GM18517 (cell line): ENCODE data around the gene DNAH3.
"Not testable (repeated sequence)": the region's sequence is repeated elsewhere in the genome, so short reads cannot be mapped to it uniquely, and the experiment has no call there.

Source experiments
- ATAC-seq: cut with Tn5 transposase; IDR thresholded peaks from one replicate; pipeline ENCODE4 v1.9.1; 2021; ENCODE audit warnings: mild to moderate bottlenecking, moderate library complexity; ENCODE audit not compliant: unreplicated experiment

The DNAH3 gene, protein sequence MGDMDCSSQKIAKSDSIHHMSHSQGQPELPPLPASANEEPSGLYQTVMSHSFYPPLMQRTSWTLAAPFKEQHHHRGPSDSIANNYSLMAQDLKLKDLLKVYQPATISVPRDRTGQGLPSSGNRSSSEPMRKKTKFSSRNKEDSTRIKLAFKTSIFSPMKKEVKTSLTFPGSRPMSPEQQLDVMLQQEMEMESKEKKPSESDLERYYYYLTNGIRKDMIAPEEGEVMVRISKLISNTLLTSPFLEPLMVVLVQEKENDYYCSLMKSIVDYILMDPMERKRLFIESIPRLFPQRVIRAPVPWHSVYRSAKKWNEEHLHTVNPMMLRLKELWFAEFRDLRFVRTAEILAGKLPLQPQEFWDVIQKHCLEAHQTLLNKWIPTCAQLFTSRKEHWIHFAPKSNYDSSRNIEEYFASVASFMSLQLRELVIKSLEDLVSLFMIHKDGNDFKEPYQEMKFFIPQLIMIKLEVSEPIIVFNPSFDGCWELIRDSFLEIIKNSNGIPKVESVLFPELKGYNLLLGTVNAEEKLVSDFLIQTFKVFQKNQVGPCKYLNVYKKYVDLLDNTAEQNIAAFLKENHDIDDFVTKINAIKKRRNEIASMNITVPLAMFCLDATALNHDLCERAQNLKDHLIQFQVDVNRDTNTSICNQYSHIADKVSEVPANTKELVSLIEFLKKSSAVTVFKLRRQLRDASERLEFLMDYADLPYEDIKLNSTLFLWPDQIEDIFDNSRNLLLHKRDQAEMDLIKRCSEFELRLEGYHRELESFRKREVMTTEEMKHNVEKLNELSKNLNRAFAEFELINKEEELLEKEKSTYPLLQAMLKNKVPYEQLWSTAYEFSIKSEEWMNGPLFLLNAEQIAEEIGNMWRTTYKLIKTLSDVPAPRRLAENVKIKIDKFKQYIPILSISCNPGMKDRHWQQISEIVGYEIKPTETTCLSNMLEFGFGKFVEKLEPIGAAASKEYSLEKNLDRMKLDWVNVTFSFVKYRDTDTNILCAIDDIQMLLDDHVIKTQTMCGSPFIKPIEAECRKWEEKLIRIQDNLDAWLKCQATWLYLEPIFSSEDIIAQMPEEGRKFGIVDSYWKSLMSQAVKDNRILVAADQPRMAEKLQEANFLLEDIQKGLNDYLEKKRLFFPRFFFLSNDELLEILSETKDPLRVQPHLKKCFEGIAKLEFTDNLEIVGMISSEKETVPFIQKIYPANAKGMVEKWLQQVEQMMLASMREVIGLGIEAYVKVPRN (N-terminal part only)

DNA sequence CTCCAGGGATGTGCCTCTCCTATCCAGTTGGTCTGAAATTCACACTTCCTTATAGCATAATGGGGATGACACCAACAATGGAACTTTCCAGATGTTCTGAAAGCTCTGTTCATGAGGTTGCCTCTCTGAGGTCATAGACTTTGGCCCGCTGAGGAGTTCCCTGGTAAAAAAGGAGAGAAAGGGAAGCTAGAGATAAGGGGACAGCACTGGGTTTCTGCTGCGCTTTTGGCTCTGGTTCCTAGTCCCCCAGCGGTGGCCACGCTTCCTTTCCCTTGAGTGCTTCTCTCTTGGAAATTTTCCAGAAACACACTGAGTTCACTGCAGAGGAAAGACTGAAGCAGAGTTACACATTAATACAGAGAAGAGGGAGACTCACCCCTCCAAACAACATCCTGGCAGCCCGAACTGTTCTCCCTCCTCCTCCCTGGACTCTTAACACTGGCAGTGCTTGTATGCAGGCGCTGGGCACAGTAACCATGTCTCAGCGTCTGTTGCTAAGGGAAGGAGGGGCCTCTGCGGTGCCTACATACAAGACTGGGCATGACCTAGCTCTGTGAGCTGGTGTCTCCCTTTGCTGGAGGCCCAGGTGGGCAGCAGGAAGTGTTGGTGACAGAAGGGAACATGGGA is at the start of gene DNAH3:
DNAH3 (minus strand) TSS at position 472 of the 627 bp plus-strand sequence. CDS start 527 bp downstream, outside the sequence.
- no peak for ATAC-seq

DNA sequence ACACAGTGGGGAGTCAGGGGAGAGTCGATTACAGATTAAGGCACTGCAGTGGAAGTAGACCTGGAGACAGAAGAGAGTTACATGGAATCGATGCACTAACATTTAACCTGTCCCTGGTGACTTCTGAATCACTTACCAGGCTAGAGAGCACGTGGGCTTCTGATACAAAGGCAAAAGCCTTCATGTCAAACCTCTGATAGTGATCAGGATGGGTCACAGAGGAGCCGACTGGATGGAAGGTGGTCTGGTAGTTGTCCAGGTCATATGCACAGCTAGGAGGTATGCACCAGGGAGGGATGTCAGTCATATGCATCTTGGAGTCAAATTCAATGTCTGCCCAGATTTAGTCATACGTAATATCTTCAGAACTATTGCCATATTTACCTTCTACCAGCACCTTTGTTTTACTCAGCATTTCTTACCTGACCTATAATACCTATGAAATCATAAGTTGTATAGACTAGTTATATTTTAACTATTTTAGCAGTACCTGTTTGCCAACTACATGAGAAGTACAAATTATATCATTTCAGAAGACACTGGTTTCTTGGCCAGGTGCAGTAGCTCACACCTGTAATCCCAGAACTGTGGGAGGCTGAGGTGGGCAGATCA is 49.1 kb upstream of the DNAH3 start:
- ATAC-seq, result no peak

DNA sequence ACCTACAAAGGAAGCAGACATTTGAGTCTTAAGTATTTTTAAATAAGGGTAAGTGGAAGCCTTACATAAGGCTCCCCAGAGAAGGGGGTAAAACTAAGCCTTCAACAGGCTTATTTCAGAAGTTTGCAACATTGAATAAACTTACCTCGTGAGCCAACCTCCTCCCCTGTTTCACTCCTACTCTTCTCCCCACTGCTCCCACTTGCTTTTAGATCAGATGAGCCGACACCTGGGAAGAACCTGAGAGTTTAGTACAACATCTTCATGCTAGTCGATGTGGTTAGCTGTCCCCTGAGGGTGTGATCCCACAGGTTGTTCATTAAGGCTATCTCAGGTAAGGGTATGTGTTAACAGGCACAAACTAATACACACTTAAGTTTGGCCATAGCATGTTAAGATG is 47.0 kb upstream of the DNAH3 start:
- no peak for ATAC-seq

DNA sequence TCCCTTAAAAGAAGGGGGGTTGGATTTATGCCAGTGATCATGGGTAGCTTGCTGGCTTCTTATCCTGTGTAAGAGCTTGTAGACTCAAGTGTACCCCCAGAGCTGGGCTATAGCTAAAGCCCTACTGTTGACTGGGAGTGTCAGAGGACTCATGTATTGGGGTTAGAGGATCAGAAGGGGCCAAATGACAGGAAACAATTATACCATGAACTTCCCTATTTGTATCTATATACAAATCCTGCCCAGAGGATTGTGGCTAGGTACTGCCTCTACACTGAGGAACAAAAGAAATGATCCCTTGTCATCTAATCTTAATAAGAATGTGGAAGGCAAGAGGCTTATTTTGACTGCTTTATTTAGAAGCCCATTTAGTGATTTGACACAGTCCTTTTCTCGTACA is 46.5 kb upstream of the DNAH3 start:
- no peak for ATAC-seq

DNA sequence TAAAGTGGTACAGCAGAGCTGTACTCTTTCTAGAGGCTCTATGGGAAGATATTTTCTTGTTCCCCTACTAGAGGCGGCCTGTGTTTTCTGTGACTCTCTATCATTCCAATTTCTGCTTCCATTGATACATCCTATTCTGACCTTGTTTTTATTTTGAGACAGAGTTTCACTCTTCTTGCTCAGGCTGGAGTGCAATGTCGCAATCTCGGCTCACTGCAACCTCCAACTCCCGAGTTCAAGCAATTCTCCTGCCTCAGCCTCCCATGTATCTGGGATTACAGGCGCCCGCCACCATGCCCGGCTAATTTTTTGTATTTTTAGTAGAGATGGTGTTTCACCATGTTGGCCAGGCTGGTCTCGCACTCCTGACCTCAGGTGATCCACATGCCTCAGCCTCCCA is 44.7 kb upstream of the DNAH3 start:
- not testable (repeated sequence) for ATAC-seq

DNA sequence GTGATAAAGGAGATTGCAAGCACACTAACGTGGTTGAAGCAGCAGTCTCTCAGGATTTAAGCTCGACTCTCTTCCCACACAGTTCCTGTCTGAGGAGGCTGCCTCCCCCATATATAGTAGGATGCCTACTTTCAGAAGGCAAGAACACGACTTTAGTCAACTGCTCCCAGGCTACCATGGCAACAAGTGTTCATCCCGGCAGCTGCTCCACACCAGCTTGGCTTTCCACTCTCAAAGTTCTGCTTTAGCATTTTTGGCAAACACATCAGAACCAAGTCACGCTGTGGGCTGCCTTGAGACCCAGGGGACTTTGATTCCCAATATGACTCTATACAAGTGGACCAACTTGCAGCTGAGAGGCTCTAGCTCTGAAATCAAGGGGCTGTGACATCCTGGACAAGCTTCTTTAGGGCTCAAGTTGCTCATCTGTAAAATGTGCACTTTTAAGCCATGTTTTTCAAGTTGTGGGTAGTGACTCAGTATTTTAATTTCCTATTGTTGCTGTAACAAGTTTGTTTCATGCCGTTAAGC is 44.2 kb upstream of the DNAH3 start:
- no peak for ATAC-seq

DNA sequence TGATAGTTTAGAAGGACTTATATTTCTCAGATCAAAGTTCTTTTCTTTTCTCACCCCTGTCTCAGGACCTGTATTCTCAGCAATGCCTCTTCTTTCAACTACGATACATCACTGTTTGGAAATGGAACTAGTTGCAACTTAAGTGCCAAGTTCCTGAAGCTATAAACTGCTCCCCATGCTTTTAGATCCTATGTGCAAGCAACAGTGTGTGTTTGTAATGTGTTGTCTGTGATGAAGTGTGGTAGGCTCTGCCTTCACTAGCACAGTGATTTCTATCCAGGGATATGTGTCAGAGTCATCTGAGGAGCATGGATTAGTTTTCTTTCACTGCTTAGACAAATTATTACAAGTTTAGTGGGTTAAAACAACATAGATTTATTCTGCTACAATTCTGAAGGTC is 42.3 kb upstream of the DNAH3 start:
- no peak for ATAC-seq

DNA sequence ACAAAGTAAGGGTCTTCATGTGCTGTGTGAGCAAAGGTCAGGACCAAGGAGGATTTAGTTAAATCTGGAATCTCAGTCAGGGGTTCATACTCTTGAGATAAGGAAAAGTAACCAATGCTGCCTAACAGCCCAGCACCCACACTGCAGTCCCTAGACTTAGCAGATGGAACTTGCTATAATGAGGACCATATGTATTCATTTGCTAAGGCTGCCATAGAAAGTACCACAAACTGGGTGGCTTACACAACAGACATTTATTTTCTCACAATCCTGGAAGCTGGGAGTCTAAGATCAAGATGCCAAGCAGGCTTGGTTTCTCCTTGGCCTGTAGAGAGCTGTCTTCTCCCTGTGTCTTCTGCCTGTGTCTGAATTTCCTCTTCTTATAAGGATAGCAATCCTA is 40.0 kb upstream of the DNAH3 start:
- ATAC-seq, result no peak

DNA sequence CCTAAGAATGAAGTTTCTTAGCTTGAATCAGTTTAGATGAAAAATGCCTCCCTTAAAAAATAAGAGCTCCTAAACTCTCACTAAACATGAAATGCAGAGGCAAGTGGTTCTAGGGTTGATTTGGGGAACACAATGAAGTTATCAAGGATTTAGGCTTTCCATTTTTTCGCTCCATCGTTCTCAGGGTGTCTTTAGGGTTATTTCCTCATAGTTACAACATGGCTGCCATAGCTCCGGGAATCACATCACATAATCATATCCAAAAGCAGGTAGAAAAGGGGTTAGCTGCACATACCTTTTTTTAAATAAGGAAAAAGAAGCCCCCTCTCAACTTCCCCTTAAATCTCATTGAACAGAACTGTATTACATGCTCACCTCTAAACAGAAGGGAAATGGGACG is 39.4 kb upstream of the DNAH3 start:
- ATAC-seq, result no peak

DNA sequence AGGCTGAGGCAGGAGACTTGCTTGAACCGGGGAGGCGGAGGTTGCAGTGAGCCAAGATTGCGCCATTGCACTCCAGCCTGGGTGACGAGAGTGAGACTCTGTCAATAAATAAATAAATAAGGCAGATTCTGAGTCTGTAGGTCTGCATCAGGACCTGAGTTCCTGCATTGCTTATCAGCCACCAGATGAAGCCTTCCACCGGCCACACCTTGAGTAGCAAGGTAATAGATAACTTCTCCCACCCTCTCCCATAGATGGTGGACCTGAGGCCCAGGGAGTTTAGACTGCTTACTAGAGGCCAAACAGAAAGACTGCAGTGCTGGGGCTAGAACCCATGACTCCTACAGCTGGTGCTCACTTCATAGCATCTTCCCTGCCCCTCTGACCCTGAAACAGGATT is 38.7 kb upstream of the DNAH3 start:
- no peak for ATAC-seq

DNA sequence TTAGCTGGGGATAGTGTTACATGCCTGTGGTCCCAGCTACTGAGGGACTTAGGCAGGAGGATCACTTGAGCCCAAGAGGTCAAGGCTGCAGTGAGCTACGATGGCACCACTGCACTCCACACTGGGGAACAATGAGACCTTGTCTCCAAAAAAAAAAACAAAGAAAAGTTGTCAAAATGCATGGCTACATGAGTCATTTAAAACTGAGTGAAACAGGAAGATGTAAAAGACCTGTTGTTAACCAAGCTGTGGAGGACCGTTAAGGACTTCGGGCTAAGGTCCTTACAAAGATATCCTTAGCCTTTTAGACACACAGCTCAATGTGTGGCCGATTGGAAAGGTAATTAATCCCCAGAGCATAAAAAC is 35.7 kb upstream of the DNAH3 start:
- no peak for ATAC-seq

DNA sequence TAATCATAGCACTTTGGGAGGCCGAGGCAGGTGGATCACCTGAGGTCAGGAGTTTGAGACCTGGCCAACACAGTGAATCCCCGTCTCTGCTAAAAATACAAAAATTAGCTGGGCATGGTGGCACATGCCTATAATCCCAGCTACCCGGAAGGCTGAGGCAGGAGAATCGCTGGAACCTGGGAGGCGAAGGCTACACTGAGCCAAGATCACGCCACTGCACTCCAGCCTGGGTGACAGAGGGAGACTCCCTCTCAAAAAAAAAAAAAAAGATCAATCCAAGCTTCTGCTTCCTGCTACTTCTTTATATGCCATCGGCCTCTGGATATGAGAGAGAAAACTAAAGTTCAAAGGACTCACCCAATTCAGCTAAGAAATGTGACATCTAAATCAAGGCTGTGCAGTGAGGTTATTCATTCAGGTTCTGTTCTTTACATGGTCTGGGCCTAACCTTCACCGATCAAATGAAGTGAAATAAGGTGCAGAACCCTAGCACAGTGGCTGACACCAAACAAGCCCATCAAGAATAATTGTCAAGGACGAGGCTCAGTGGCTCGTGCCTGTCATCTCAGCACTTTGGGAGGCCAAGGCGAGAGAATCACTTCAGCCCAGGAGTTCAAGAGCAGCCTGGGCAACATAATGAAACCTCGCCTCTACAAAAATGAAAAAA is 35.1 kb upstream of the DNAH3 start:
- no peak for ATAC-seq

DNA sequence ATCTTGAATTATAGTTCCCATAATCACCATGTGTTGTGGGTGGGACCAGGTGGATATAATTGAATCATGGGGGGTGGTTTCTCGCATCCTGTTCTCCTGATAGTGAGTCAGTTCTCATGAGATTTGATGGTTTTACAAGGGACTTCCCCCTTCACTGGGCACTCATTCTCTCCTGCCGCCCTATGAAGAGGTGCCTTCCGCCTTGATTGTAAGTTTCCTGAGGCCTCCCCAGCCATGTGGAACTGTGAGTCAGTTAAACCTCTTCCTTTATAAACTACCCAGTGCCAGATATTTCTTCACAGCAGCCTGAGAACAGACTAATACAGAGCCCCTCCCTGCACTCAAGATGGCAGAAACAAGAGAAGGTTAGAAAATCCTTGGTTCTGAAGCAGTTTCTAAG is 34.2 kb upstream of the DNAH3 start:
- no peak for ATAC-seq

DNA sequence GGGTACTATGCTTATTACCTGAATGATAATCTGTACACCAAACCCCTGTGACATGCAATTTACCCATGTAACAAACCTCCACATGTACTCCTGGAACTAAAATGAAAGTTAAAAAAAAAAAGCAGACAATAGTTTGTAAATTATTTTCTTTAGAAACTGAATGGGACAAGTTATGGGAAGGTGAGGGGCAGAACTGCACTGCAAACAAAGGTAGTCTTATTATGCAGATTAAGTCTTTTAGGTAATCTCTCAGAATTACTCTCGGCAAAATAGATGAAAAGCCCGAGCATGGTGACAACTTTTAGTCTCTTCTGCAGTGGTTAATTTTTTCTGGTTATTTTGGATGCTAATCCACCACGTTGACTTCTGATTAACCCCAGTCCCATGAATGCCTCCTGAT is 33.3 kb upstream of the DNAH3 start:
- no peak for ATAC-seq

DNA sequence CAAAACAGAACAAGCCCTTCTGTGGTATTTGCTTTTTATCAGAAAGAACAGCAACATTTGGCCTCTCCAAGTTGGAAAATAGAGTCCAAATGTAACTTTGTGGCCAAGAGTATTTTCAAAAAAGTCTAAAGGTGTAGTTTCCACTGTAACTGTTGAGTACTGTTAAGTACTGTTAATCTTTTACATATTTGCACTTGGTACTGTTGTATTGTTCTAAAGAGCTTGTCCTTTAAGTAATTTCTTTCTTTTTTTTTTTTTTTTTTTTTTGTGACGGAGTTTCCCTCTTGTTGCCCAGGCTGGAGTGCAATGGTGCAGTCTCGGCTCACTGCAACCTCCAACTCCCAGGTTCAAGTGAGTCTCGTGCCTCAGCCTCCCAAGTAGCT is 29.3 kb upstream of the DNAH3 start:
- no peak for ATAC-seq

DNA sequence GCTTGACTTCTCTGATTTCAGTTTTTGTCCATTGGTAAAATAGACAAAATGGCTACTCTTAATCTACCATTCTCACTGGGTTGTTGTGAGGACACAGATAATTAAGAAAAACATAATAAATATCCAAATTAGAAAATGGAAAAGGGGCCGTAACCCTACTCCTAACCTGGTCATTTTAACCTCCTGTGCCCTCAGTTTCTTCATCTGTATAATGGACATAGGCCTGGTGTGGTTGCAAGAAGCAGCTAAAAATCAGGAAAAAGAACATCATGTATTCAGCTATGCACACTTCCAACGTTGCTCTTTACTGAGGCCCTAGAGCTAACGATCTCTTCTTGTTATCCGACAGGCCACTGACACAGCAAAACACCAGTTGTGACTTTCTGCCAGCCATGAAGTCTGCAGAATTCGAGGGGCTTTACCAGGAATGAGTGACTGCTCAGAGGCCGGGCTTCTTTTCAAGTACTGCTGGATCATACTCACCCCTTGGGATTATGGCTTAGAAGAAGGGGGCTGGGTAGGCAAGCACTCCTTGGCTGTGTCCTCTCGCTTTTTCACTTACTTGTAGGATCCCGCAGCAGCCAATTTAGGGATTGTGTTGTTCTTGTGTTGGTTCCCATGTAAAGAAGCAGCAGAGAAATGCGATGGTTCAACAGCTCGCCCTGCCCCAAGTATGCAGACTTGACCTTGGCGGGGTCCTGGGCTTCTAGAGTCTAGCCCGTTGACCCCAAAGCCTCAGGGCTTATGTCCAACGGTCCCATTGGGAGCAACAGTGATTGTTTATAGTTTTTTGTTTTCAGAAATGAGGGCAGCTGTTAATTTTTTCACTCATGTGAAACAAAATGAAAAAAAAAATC is 28.7 kb upstream of the DNAH3 start:
- no peak for ATAC-seq

DNA sequence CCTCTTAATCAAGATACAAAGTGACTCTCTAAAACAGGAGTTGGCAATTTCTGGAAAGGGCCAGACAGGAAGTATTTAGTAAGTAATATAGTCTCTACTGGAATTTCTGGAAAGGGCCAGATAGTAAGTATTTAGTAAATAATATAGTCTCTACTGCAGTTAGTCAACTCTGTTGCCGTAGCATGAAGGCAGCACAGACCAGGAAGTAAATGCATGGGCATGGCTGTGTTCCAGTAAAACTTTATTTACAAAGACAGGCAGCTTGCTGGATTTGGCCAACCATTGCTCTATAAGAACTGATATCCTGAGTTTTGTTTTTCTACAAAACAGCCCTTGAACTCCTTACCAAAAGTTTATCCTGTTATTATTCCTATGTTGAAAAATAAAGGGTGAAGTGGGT is 24.8 kb upstream of the DNAH3 start:
- ATAC-seq, result no peak

DNA sequence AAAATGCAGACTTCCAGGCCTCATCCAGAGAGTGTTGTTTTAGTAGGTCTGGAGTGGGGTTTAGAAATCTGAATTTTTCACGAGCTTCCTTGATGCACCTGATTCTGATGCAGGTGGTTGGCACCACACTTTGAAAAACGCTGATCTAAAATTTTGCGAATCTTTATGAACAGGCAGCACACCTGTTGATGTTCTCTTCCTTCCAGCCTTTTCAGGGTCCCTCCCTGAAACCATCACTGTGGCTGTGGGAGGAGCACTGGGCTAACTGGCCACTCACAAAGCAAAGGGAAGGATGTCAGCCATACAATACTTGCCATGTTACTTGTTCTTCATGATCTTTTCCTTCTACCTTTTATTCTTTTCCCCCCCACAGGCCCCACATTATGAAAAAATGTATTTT is 22.0 kb upstream of the DNAH3 start:
- no peak for ATAC-seq

DNA sequence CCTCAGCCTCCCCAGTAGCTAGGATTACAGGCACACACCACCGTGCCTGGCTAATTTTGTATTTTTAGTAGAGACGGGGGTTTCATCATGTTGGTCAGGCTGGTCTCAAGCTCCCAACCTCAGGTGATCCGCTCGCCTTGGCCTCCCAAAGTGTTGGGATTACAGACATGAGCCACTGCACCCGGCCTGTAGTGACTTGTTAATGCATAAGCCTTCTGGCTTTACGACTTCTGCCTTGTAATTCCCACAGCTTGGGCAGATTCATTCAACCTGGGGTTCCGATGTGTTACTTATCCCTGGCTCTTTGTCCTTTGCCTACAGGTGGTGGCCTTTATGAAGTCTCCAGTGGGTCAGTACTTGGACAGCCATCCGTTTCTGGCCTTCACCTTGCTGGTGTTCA is 19.5 kb upstream of the DNAH3 start:
- not testable (repeated sequence) for ATAC-seq
